Left kidney (tissue), 8 donors: ENCODE measurements around the gene TMEM87B. TPM values are rescaled to one million over a fixed set of nuclear protein-coding genes. Genes with fewer than 3 reads are reported as not detected.

Experiments
- DNase-seq: peaks from one replicate; pipeline ENCODE4 v3.0.0-alpha.2; 2013
- long read RNA-seq, 8 donors: transcript quantifications; one replicate each; lab custom pipeline, GENCODE V29; 2026
- polyA plus RNA-seq: library from polyadenylated mRNA; unstranded; fragments of 120-200 nt; gene quantifications from one replicate; pipeline ENCODE4 v1.2.1, GENCODE V29; 2013; ENCODE audit not compliant: insufficient read length

Gene TMEM87B, protein sequence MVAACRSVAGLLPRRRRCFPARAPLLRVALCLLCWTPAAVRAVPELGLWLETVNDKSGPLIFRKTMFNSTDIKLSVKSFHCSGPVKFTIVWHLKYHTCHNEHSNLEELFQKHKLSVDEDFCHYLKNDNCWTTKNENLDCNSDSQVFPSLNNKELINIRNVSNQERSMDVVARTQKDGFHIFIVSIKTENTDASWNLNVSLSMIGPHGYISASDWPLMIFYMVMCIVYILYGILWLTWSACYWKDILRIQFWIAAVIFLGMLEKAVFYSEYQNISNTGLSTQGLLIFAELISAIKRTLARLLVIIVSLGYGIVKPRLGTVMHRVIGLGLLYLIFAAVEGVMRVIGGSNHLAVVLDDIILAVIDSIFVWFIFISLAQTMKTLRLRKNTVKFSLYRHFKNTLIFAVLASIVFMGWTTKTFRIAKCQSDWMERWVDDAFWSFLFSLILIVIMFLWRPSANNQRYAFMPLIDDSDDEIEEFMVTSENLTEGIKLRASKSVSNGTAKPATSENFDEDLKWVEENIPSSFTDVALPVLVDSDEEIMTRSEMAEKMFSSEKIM
- 29.9 TPM for polyA plus RNA-seq
- long read RNA-seq, donor 1, full-length matches to known transcripts: 2 of 15 reads
- long read RNA-seq, donor 1, partial matches to known transcripts: 13 of 15 reads
- long read RNA-seq, donor 1, other reads (novel, unspliced or antisense): 0 of 15 reads
- long read RNA-seq, donor 2: 0 reads
- long read RNA-seq, donor 3, full-length matches to known transcripts: 3 of 3 reads
- long read RNA-seq, donor 3, partial matches to known transcripts: 0 of 3 reads
- long read RNA-seq, donor 3, other reads (novel, unspliced or antisense): 0 of 3 reads
- long read RNA-seq, donor 4: 0 reads
- long read RNA-seq, donor 5, full-length matches to known transcripts: 3 of 3 reads
- long read RNA-seq, donor 5, partial matches to known transcripts: 0 of 3 reads
- long read RNA-seq, donor 5, other reads (novel, unspliced or antisense): 0 of 3 reads
- long read RNA-seq, donor 6, full-length matches to known transcripts: 2 of 2 reads
- long read RNA-seq, donor 6, partial matches to known transcripts: 0 of 2 reads
- long read RNA-seq, donor 6, other reads (novel, unspliced or antisense): 0 of 2 reads
- long read RNA-seq, donor 7, full-length matches to known transcripts: 2 of 2 reads
- long read RNA-seq, donor 7, partial matches to known transcripts: 0 of 2 reads
- long read RNA-seq, donor 7, other reads (novel, unspliced or antisense): 0 of 2 reads
- long read RNA-seq, donor 8, full-length matches to known transcripts: 1 of 1 reads
- long read RNA-seq, donor 8, partial matches to known transcripts: 0 of 1 reads
- long read RNA-seq, donor 8, other reads (novel, unspliced or antisense): 0 of 1 reads

DNA sequence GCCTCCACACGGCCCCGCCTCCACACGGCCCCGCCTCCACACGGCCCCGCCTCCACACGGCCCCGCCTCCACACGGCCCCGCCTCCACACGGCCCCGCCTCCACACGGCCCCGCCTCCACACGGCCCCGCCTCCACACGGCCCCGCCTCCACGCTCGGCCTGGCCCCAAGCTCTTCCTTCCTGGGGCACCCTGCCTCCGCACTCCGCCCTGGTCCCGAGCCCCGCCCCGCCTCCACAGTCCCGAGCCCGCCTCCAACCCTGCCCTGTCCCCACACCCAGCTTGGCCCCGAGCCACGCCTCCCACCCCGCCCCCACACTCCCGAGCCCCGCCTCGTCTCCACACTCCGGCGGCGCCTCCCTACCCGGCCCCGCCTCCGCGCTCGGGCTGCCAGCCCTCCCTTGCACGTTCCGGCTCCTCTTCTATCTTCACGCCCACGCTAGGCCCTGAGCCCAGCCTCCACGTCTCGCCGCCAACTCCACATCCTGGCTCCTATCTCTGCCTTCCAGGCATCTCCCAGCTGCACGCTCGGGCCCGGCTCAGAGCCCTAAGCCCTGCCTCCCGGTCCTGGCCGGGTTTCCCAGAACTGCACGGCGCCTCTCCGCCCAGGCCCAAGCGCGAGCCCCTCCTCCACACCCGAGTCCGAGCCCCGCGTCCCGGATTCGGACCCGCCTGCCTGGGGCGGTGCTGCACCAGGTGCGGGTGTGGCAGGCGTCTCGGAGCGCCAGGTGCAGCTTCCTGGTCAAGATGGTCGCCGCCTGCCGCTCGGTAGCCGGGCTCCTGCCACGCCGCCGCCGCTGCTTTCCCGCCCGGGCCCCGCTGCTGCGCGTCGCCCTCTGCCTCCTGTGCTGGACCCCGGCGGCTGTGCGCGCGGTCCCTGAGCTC is at the start of gene TMEM87B:
TMEM87B (plus strand) TSS at position 423 of the 883 bp plus-strand sequence; CDS start at position 746, 323 bp downstream.
- peak; percentile 96 for DNase-seq

DNA sequence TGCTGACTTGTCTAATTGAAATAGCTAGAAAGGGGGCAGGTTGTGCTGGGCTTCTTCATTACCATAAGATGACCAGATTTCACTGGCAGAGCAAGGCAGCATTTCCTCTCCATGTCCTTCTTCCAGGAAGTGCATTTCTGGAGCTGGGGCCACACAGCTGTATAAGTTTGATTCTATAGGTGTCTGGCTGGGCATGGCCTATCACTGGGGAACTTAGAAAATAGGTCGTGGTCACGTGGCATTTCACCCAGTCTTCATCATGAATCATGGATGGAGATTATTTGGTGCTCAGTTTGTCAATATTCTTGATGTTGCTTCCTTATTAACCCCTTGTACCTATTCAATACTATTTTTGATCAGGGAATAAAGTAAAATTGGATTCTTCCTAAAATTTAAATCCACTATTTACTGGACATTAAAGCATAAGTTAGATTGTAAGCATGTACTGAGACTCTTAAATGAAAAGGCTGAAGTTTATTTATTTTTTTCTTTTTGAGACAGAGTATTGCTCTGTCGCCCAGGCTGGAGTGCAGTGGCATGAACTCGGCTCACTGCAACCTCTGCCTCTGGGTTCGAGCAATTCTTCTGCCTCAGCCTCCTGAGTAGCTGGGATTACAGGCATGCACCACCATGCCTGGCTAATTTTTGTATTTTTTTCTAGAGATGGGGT is 49.5 kb upstream of the TMEM87B start:
- no peak for DNase-seq

DNA sequence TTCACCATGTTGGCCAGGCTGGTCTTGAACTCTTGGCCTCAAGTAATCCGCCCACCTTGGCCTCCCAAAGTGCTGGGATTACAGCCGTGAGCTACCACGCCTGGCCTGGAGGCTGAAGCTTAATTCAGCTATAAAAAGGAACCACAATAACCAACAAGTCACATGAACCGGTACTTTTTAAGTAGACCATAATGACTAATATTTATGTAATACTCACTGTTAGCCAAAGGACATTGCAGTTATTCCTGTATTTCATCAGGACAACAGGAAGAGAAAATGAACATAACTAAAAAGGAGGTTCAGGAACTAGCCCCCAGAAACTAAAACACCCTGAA is 49.0 kb upstream of the TMEM87B start:
- DNase-seq: no peak

DNA sequence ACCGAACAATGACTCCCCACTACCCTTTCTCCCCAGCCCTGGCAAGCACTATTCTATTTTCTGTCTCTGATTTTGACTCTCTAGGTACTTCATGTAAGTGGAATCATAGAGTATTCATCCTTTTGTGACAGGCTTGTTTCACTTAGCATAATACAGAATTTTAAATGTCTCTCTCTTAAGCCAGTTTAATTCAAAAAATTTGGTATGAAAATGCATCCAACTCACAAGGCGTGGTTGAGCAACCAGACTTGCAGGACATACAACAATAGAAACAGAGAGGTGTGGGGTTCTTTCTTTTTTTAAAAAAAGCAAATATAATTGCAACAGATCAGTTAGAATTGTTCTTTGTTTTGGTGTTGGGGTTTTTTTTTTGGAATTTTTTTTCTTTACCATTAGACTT is 47.6 kb upstream of the TMEM87B start:
- DNase-seq: no peak

DNA sequence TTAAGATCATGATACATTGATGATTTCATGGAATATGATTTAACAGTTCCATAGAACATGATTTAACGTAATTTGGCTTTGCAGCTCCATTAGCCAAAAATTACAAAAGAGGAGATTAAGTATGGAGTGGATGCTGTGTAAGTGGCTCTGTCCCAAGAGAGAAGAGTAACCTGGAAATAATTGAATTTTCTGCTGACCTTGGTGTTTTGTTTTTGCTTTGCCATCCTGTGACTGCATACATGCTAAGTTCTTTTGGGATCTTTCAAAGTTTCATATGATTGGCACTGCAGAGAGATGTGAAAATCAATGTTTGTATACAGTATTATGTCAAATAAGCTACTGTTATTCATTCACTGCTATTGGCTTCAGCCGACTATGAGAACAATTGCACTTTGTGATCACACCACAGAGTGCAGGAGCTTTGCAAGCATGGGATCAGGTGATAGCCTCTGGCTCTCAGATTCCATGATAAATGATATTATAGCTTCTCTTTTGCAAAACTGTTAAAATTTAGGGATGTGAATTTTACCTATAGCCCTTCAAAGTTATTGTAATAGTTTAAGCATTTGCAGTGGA is 46.1 kb upstream of the TMEM87B start:
- no peak for DNase-seq

DNA sequence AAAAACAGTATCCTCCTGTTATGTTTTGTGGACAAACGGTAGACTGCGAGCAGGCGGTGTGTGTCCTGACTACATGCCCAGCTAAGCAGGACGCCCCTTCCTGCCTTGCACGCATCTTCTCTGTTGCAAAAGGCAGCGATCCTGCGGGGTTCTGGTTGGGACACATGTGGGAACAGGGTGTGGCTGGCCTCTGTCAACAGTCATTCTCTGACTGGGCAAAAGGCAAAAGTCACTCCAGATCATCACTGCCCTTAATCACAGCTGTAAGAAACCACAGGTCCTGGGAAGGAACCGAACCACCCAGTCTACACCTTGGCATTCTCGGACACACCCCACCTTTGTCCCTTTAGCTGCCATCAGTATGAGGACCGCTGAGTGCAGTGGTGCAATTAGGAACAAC is 44.3 kb upstream of the TMEM87B start:
- DNase-seq: no peak

DNA sequence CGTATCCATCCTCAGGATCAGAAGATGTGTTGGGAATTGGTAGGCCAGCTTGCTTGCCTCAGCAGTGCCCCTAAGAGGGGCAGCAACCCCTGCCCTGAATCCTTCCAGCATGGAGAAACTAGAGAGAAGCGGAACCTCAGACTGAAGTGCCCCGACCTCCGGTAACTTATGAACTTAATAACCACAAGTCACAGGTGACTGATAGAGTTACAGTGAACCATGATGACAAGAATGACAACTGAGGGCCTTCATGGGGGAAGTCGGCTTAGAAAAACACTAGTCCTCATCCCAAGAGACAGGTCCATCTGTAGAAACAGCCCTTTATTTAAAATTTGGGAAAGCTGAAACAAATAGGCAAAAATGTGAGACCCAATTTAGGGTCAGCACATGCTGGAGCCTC is 42.5 kb upstream of the TMEM87B start:
- no peak for DNase-seq

DNA sequence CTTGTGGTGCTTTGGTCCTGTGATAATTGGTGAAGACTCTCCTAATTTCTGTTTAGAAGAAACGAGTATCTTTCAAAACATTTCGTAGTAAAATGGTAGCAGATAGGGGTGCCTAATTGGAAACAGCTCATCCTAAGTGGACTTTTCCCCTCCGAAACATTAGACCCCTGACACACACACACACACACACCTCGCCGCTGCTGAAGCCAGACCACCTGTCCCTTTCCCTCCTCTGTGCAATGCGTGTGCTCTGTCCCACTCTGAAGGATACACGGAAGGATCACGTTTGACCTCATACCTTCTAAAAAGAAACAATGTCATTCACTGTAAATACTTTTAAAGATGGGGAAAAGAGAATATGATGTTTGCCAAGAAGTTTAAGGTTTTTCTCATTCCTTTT is 36.2 kb upstream of the TMEM87B start:
- DNase-seq: no peak

DNA sequence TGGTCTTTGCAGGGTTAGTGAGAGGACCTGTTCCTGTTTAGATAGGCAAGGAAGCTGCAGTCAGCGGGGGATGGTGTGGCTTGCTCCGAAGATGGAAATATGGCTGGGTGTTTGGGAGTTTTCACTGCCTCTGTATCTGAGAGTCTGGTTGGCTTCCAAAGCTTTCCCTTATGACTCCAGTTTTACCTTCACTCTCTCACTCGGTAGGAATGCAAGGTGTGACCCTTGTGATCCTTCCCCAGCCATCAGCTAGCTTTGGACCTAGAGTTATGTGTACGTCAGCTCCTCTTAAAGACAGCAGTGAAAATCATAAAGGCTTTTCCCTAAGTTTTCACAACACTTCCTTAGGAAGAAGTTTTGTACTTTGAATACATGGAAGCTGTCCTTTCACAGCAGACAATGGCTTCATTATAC is 35.5 kb upstream of the TMEM87B start:
- DNase-seq: no peak

DNA sequence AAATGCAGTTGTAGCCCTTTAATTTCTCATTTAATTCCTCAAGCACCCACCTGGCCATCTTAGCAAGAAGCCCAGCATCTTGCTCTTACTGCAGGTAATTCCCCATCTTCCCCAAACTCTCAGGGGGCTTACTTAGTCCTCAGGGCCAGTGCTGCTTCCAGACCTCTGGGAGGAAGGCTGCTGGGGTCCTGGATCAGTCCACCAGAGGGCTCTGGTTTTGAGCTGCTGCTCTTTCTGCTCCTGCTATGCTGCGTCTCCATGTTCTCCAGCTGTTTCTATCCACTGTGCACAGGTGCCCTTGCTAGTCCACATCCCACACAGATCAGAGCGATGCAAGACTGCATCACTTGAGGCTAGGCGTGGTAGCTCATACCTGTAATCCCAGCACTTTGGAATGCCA is 34.5 kb upstream of the TMEM87B start:
- DNase-seq: no peak

DNA sequence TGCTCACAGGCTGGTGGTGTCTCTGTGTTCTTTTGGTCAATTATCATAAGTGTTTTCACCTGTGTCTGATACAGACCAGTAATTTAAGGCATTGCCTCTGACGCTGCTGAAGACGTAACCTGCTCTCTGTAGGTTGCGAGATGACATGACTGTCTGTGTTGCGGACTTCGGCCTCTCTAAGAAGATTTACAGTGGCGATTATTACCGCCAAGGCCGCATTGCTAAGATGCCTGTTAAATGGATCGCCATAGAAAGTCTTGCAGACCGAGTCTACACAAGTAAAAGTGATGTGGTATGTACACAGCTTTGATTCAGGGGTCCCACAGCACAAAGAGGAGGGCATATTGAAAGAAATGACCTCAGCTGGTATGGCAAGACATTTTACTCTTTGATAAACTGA is 33.8 kb upstream of the TMEM87B start:
- no peak for DNase-seq

DNA sequence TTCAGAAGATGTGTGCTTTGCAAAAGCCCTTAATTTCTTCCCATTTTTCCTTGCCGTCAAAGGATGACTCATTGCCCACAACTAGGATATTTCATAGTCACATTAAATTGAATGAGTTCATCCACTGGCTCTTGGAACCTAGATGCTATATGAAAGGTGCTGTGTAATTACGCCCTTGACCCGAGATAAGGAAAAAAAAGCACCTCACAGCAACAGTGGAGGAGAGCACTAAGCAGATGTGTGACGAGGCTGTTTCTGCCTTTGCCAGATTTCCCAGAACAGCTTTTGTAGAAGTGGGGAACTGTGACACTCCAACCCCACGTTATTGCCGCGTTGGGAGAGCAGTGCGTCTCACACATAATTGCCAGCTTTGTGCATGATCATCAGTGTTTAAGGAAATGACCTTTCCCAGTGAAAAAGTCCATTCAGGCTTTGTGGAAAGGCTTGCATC is 33.3 kb upstream of the TMEM87B start:
- no peak for DNase-seq

DNA sequence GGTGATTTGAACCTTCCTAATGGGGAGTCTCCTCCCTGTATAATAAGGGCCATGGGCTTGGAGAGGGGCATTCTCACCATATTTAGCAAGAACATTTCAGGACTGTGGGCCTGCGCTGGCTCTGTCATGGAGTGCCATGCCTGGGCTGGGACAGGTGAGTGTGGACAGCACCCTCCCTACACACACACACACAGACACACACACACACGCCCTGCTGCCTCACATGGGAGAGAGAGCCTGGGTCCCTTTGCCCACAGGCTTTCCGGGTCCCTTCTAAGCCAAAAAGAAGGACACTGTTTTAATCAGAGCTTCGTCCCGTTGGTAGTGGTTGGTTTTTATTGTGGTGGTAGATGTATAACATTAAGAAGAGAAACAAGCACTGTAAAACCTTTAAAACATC is 31.4 kb upstream of the TMEM87B start:
- no peak for DNase-seq

DNA sequence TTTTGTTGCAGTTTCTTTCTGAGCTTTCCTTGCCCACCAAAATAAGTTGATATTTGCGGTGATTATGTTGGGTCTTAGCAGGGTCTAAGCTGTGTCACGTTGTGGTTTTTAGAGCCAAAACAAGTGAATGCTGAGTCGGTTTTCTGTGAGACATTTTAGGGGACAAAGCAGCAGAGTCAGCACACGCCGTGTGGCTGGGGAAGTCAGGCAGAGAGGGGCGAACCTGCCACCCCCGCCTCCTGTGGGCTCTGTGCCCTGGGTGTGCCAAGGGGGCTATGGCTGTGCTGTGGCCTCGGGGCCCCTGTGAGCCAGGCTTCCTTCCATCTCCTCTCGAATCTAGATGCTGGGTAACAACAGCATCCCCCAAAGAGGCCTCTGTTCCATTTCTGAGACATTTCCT is 30.8 kb upstream of the TMEM87B start:
- no peak for DNase-seq

DNA sequence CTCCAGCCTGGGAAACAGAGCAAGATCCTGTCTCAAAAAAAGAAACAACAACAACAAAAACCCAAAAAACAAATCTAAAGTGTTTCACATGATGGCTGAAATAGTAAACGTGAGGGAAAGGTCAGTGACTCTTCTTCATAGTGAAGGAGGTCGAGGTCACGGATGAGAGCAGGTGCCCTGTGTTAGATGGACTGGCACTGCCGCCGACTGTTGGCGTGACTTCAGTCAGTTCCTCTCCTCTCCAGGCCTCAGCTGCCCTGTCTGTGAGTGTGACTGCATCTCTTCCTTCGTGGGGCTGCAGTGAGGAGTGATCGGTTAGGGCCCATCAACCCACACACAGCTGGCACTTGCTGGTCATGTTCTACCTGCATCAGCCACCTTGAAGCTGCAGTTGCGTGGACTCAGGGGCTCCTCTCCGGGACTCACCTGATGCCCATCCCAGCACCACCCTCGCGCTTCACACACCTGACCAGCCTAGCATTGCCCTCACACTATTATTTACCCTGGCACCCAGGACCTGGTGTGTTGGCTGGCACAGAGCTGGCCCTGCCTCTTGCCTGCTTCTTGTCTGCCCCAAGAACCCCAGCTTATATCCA is 30.1 kb upstream of the TMEM87B start:
- DNase-seq: no peak

DNA sequence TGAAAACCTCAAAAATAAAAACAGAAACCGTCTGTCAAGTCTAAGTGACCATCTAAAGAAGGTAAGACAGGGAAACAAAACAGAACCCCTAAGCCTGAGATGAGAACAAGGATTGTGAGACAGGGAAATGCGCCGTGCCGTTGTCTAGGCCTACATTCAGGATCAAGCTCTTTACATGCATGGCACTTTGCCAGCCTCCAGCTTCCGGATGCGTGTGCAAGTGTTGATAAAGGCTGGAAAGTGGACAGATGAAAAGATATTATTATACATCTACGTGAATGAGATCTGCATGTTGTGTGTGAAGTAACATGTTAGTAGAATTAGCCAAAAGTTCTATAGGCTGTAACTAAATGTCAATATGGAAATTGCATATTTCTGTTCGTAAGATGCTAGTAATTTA is 28.6 kb upstream of the TMEM87B start:
- DNase-seq: no peak

DNA sequence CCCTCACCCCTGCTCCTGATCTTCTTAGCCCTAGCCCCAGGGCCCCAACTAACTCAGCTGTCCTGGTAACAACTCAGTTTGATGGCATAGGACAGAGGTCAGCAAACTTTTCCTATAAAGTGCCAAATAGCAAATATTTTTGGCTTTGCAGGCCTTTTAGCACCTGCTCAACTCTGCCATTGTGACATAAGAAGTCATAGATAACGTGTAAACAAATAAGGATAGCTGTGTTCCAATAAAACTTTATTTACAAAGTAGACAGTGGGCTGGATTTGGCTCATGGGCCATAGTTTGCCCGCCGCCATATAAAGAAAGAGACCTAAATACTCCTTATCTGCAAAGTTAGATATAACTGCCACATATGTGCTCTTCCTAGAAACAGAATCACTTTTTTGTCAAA is 27.3 kb upstream of the TMEM87B start:
- DNase-seq: no peak

DNA sequence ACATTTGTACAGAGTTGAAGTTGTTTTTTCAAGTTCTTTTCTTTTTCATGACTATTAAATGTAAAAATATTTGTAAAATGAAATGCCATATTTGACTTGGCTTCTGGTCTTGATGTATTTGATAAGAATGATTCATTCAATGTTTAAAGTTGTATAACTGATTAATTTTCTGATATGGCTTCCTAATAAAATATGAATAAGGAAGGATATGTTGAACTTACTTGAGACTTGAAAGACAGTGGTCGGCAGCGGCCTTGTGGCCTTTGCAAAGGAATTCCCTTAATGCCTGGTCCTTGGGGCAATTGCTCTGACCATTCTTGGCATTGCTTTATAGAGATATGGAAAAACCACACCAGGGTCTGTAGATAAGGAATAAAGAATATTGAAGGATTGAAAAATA is 25.9 kb upstream of the TMEM87B start:
- no peak for DNase-seq

DNA sequence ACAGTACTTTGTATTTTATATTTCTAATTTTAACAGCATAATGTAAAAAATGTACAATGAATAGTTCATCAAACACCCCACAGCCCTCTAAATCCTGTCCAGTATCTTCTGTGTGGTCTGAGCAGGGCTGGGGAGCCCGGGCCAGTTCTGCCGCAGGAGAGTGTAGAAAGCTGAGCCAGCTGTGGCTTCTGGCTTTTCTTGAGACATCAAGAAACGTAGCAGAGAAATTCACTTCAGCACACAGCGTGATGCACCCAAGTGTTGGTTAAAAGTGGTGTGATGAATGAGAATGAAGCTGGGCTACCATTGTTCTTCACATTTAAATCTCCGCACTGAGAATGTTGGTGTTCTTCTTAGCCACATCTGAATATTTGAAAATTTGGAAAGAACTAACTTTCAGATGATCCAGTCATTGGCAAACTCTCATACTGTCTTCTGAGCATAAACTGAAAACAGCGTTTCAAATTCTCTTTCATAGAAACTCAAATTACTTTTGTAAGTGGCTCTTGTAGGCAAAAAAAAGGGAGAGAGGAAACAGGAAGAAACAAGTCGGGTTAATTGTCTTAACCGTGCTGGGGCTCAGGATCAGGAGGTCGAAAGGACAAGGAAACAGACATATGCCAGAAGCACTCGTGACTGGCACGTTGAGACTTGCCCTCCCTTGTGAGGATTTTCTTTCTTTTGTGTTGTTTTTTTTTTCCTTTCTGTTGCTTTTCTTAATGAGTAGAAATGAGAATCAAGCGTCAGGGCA is 23.4 kb upstream of the TMEM87B start:
- DNase-seq: no peak
